WTC11 (cell line): ENCODE results near the gene CCP110. TPM values are rescaled to one million over a fixed set of nuclear protein-coding genes. Genes with fewer than 3 reads are reported as not detected.

Experiments
- ATAC-seq: fragments of 200-7000 bp; cut with Tn5 transposase; 2 replicates; pipeline ENCODE4 v1.10.0; 2021; ENCODE audit warnings: mild to moderate bottlenecking, moderate library complexity
- CTCF ChIA-PET: fragments of 300-600 bp; sonication (Branson Sonifier 250); formaldehyde crosslinking; loops from one replicate; lab custom pipeline; 2021; ENCODE audit warnings: antibody characterized with exemption; lab: Charles Lee
- POLR2A ChIA-PET: fragments of 350-600 bp; sonication (Branson Sonifier 250); formaldehyde crosslinking; loops from one replicate; lab custom pipeline; 2021; ENCODE audit warnings: antibody characterized with exemption; lab: Charles Lee
- DNase-seq: peaks from one replicate; pipeline ENCODE4 v3.0.0; 2021; ENCODE audit warnings: low spot score
- H3K27ac Mint-ChIP-seq: 2 replicates; pipeline ENCODE4 v1.8.0; 2021; ENCODE audit warnings: mixed read lengths
- H3K27me3 Mint-ChIP-seq: 2 replicates; pipeline ENCODE4 v1.8.0; 2021; ENCODE audit warnings: low read depth, mild to moderate bottlenecking, moderate library complexity, mixed read lengths
- H3K36me3 Mint-ChIP-seq: 2 replicates; pipeline ENCODE4 v1.8.0; 2021; ENCODE audit warnings: mixed read lengths
- H3K4me1 Mint-ChIP-seq: 2 replicates; pipeline ENCODE4 v1.8.0; 2022; ENCODE audit warnings: mixed read lengths
- H3K4me3 Mint-ChIP-seq: 2 replicates; pipeline ENCODE4 v1.8.0; 2021; ENCODE audit warnings: mild to moderate bottlenecking, moderate library complexity, mixed read lengths
- H3K9me3 Mint-ChIP-seq: 2 replicates; pipeline ENCODE4 v1.8.0; 2021; ENCODE audit warnings: mixed read lengths
- ATF3 ChIP-seq: sonication (generic); formaldehyde crosslinking; conservative IDR thresholded peaks from 2 replicates; pipeline ENCODE4 v1.8.1; 2022; ENCODE audit warnings: mild to moderate bottlenecking, missing genetic modification reagents
- CDX4 ChIP-seq: fragments of 250-450 bp; sonication (Bioruptor Pico); IDR thresholded peaks from 2 replicates; pipeline ENCODE4 v1.9.0; 2021; ENCODE audit warnings: moderate library complexity, mild to moderate bottlenecking, inconsistent platforms, borderline replicate concordance
- CTCF ChIP-seq: fragments of 200-600 bp; IDR thresholded peaks from 2 replicates; pipeline ENCODE4 v1.8.0; 2022; ENCODE audit warnings: antibody characterized with exemption
- ESRRA ChIP-seq: sonication (generic); formaldehyde crosslinking; IDR thresholded peaks from 2 replicates; pipeline ENCODE4 v1.8.1; 2022; ENCODE audit warnings: mild to moderate bottlenecking, missing genetic modification reagents, borderline replicate concordance
- ETV6 ChIP-seq: sonication (generic); formaldehyde crosslinking; IDR thresholded peaks from 2 replicates; pipeline ENCODE4 v1.8.1; 2022; ENCODE audit warnings: mild to moderate bottlenecking, missing genetic modification reagents
- FOXK1 ChIP-seq: sonication (generic); formaldehyde crosslinking; IDR thresholded peaks from 2 replicates; pipeline ENCODE4 v1.8.0; 2022; ENCODE audit warnings: mild to moderate bottlenecking, moderate library complexity, missing genetic modification reagents
- FOXP1 ChIP-seq: sonication (generic); formaldehyde crosslinking; IDR thresholded peaks from 2 replicates; pipeline ENCODE4 v1.8.0; 2022; ENCODE audit warnings: missing genetic modification reagents, mild to moderate bottlenecking, moderate library complexity, borderline replicate concordance
- GTF2I ChIP-seq: fragments of 250-450 bp; sonication (Bioruptor Pico); conservative IDR thresholded peaks from 2 replicates; pipeline ENCODE4 v1.4.0; 2021; ENCODE audit warnings: mild to moderate bottlenecking
- IRF1 ChIP-seq: sonication (generic); formaldehyde crosslinking; IDR thresholded peaks from 2 replicates; pipeline ENCODE4 v1.8.0; 2023; ENCODE audit warnings: missing genetic modification reagents
- JUN ChIP-seq: sonication (generic); formaldehyde crosslinking; IDR thresholded peaks from 2 replicates; pipeline ENCODE4 v1.8.0; 2023; ENCODE audit warnings: mild to moderate bottlenecking, missing genetic modification reagents
- MLX ChIP-seq: sonication (generic); formaldehyde crosslinking; IDR thresholded peaks from 2 replicates; pipeline ENCODE4 v1.8.1; 2023; ENCODE audit warnings: mild to moderate bottlenecking, missing genetic modification reagents, moderate library complexity
- NFYB ChIP-seq: sonication (generic); formaldehyde crosslinking; conservative IDR thresholded peaks from 2 replicates; pipeline ENCODE4 v1.8.0; 2022; ENCODE audit warnings: low read depth, missing genetic modification reagents
- OVOL2 ChIP-seq: fragments of 250-450 bp; sonication (Bioruptor Pico); IDR thresholded peaks from 2 replicates; pipeline ENCODE4 v1.9.0; 2021; ENCODE audit warnings: mild to moderate bottlenecking, borderline replicate concordance
- PREB ChIP-seq: sonication (generic); formaldehyde crosslinking; IDR thresholded peaks from 2 replicates; pipeline ENCODE4 v1.8.1; 2022; ENCODE audit warnings: mild to moderate bottlenecking, missing genetic modification reagents, moderate library complexity, borderline replicate concordance
- PRRX2 ChIP-seq: fragments of 250-450 bp; sonication (Bioruptor Pico); IDR thresholded peaks from 2 replicates; pipeline ENCODE4 v1.8.0; 2021; ENCODE audit warnings: mild to moderate bottlenecking
- RELA ChIP-seq: sonication (generic); formaldehyde crosslinking; IDR thresholded peaks from 2 replicates; pipeline ENCODE4 v1.8.1; 2022; ENCODE audit warnings: missing genetic modification reagents, mild to moderate bottlenecking, borderline replicate concordance
- SOX15 ChIP-seq: fragments of 250-450 bp; sonication (Bioruptor Pico); IDR thresholded peaks from 2 replicates; pipeline ENCODE4 v1.9.0; 2021; ENCODE audit warnings: mild to moderate bottlenecking
- ZBTB43 ChIP-seq: sonication (generic); formaldehyde crosslinking; IDR thresholded peaks from 2 replicates; pipeline ENCODE4 v1.8.1; 2023; ENCODE audit warnings: mild to moderate bottlenecking, missing genetic modification reagents
- ZNF219 ChIP-seq: sonication (generic); formaldehyde crosslinking; IDR thresholded peaks from 2 replicates; pipeline ENCODE4 v1.8.0; 2023; ENCODE audit warnings: missing genetic modification reagents, mild to moderate bottlenecking, borderline replicate concordance
- ZNF263 ChIP-seq: sonication (generic); formaldehyde crosslinking; IDR thresholded peaks from 2 replicates; pipeline ENCODE4 v1.8.1; 2022; ENCODE audit warnings: low read depth, mild to moderate bottlenecking, moderate library complexity, missing genetic modification reagents
- ZNF317 ChIP-seq: sonication (generic); formaldehyde crosslinking; IDR thresholded peaks from 2 replicates; pipeline ENCODE4 v1.8.1; 2023; ENCODE audit warnings: low read depth, mild to moderate bottlenecking, moderate library complexity, missing genetic modification reagents, borderline replicate concordance
- ZNF396 ChIP-seq: fragments of 250-450 bp; sonication (Bioruptor Pico); IDR thresholded peaks from 2 replicates; pipeline ENCODE4 v1.8.0; 2021; ENCODE audit warnings: mild to moderate bottlenecking, moderate library complexity, borderline replicate concordance
- ZNF671 ChIP-seq: fragments of 250-450 bp; sonication (Bioruptor Pico); IDR thresholded peaks from 2 replicates; pipeline ENCODE4 v1.8.0; 2021; ENCODE audit warnings: mild to moderate bottlenecking
- total RNA-seq: library from RNA; stranded (reverse); gene quantifications from 3 replicates; pipeline ENCODE4 v1.2.3, GENCODE V29; 2021

The CCP110 gene
- total RNA-seq, 1 experiment from 2014 or later = 23.9 TPM

GRCh38 chr16:19555938-19556771, 32.4 kb downstream of the CCP110 start:
- Mint-ChIP-seq H3K27ac (peak overlapping the region; percentile 98), H3K4me1 (peaks cover 20% of the 10 kb centered on the region), H3K4me3 (peak overlapping the region; percentile 94), H3K27me3 (no peaks in the 10 kb centered on the region), H3K9me3 (peaks cover 3% of the 10 kb centered on the region; the same call in 1 of the 2 replicates), H3K36me3 (peaks cover 20% of the 10 kb centered on the region)
- peak; percentile 81 for DNase-seq
- ChIA-PET POLR2A (interaction anchor here (0.6 to 2.4 kb wide), 9 partner anchors 18 to 326 kb away, joined by 3 to 23 read pairs (median 5); partner anchors contain the start of genes CCP110 and GDE1), CTCF (interaction anchor here (0.6 to 3.0 kb wide), 37 partner anchors 14 to 1185 kb away, joined by 3 to 50 read pairs (median 4); partner anchors contain the start of genes CCP110, GDE1, IQCK and KNOP1)
- ATAC-seq = peak; percentile 72
- no peak for TF ChIP-seq ZNF219 (CRISPR knock-in tag)
- no peak for TF ChIP-seq FOXP1 (CRISPR knock-in tag)
- TF ChIP-seq ZNF263 (CRISPR knock-in tag) = no peak
- TF ChIP-seq PRRX2 (CRISPR knock-in tag) = no peak
- TF ChIP-seq ZNF396 = 0 out of 2 replicates have a peak, but pooled peaks have one; percentile 37
- 0 out of 2 replicates have a peak, but pooled peaks have one; percentile 38 for TF ChIP-seq GTF2I (CRISPR knock-in tag)

GRCh38 chr16:19559242-19559910, 35.6 kb downstream of the CCP110 start:
- no peak for DNase-seq
- Mint-ChIP-seq H3K4me1 (peaks cover 17% of the 10 kb centered on the region), H3K27me3 (no peaks in the 10 kb centered on the region), H3K36me3 (peaks cover 19% of the 10 kb centered on the region), H3K9me3 (peaks cover 19% of the 10 kb centered on the region), H3K4me3 (no peak overlapping the region; the same call in 1 of the 2 replicates), H3K27ac (peak overlapping the region; percentile 36; the same call in 1 of the 2 replicates)
- ChIA-PET POLR2A (no interaction called here), CTCF (interaction anchor here (0.7 to 0.9 kb wide), 5 partner anchors 24 to 193 kb away, joined by 3 to 5 read pairs (median 3); no protein-coding TSS in a partner anchor)
- no peak for ATAC-seq
- TF ChIP-seq ESRRA (CRISPR knock-in tag) = no peak
- no peak for TF ChIP-seq ZNF317 (CRISPR knock-in tag)
- peak; percentile 60 for TF ChIP-seq CTCF

- DNase-seq (no peak), ATAC-seq (no peak)
- no peaks in the 10 kb centered on the region for H3K27me3 Mint-ChIP-seq
- H3K36me3 Mint-ChIP-seq = peaks cover 24% of the 10 kb centered on the region
- POLR2A ChIA-PET = no interaction called here
- H3K4me3 Mint-ChIP-seq = no peak overlapping the region
- CTCF ChIA-PET = interaction anchor here (0.7 to 0.9 kb wide), 4 partner anchors 24 to 192 kb away, joined by 3 to 5 read pairs (median 3); no protein-coding TSS in a partner anchor
- no peak overlapping the region for H3K27ac Mint-ChIP-seq
- peaks cover 14% of the 10 kb centered on the region for H3K4me1 Mint-ChIP-seq
- peaks cover 19% of the 10 kb centered on the region for H3K9me3 Mint-ChIP-seq
- TF ChIP-seq FOXK1 = no peak
- no peak for TF ChIP-seq SOX15
- TF ChIP-seq ESRRA (CRISPR knock-in tag) = no peak
- TF ChIP-seq CDX4 (CRISPR knock-in tag) = no peak
- TF ChIP-seq NFYB (CRISPR knock-in tag) = no peak
- TF ChIP-seq ATF3 = no peak
- TF ChIP-seq IRF1 (CRISPR knock-in tag) = no peak
- TF ChIP-seq ZBTB43 (CRISPR knock-in tag) = no peak
- TF ChIP-seq ZNF263 (CRISPR knock-in tag) = no peak
- no peak for TF ChIP-seq PREB
- TF ChIP-seq MLX (CRISPR knock-in tag) = no peak
- TF ChIP-seq ZNF671 (CRISPR knock-in tag) = no peak
- no peak for TF ChIP-seq JUN (CRISPR knock-in tag)
- no peak for TF ChIP-seq RELA
- TF ChIP-seq ETV6 (CRISPR knock-in tag) = no peak
- TF ChIP-seq OVOL2 (CRISPR knock-in tag) = no peak
These were observed 36.3 kb downstream of the CCP110 start for GRCh38 chr16:19560078-19560477.
